HEK293 (cell line): ENCODE measurements around the gene ANKRD13A.

Experiments used
- CTCF ChIP-seq: fragments of 450-650 bp; formaldehyde crosslinking; IDR thresholded peaks from 2 replicates; pipeline ENCODE4 v1.5.1; 2016; ENCODE audit warnings: missing biosample characterization, missing genetic modification characterization
- GLI4 ChIP-seq: fragments of 450-650 bp; formaldehyde crosslinking; IDR thresholded peaks from 2 replicates; pipeline ENCODE4 v1.5.1; 2016; ENCODE audit warnings: missing biosample characterization, missing genetic modification characterization
- TCF7L2 ChIP-seq: IDR thresholded peaks from 2 replicates; pipeline ENCODE4 v1.6.1; 2011; ENCODE audit warnings: low read depth, mild to moderate bottlenecking, inconsistent platforms, low read length, moderate library complexity, borderline replicate concordance
- ZNF114 ChIP-seq: fragments of 450-650 bp; formaldehyde crosslinking; IDR thresholded peaks from 2 replicates; pipeline ENCODE4 v1.5.0; 2017; ENCODE audit warnings: missing biosample characterization, missing genetic modification characterization
- ZNF16 ChIP-seq: fragments of 450-650 bp; formaldehyde crosslinking; IDR thresholded peaks from 2 replicates; pipeline ENCODE4 v1.5.1; 2016; ENCODE audit warnings: low read depth, missing biosample characterization, missing genetic modification characterization
- ZNF274 ChIP-seq, 2 experiments: fragments of 200-500 bp in 1 of 2; fragments of 450-650 bp in 1 of 2; sonication (Bioruptor generic) in 1 of 2; formaldehyde crosslinking in 1 of 2; IDR thresholded peaks; 2 replicates each; pipeline versions ENCODE4 v1.5.1 to v1.6.1; 2014 to 2016; ENCODE audit warnings: borderline replicate concordance in 1 of 2, inconsistent platforms in 1 of 2, low read length in 1 of 2, missing biosample characterization in 1 of 2, missing genetic modification characterization in 1 of 2
- ZNF292 ChIP-seq: fragments of 450-650 bp; formaldehyde crosslinking; IDR thresholded peaks from 2 replicates; pipeline ENCODE4 v1.5.1; 2016; ENCODE audit warnings: low read depth, missing biosample characterization, missing genetic modification characterization, borderline replicate concordance
- ZNF324 ChIP-seq: fragments of 450-650 bp; formaldehyde crosslinking; IDR thresholded peaks from 2 replicates; pipeline ENCODE4 v1.5.1; 2016; ENCODE audit warnings: missing biosample characterization, missing genetic modification characterization
- ZNF48 ChIP-seq: fragments of 450-650 bp; formaldehyde crosslinking; IDR thresholded peaks from 2 replicates; pipeline ENCODE4 v1.5.1; 2016; ENCODE audit warnings: missing biosample characterization, missing genetic modification characterization
- ZNF701 ChIP-seq: fragments of 450-650 bp; formaldehyde crosslinking; IDR thresholded peaks from 2 replicates; pipeline ENCODE4 v1.5.1; 2016; ENCODE audit warnings: missing biosample characterization, missing genetic modification characterization
- ZSCAN23 ChIP-seq: fragments of 450-650 bp; formaldehyde crosslinking; IDR thresholded peaks from 2 replicates; pipeline ENCODE4 v1.5.1; 2016; ENCODE audit warnings: missing biosample characterization, missing genetic modification characterization
- TF ChIP-seq, protein P1 (sequence below): fragments of 450-650 bp; formaldehyde crosslinking; IDR thresholded peaks from 2 replicates; pipeline ENCODE4 v1.5.1; 2016; ENCODE audit warnings: missing biosample characterization, missing genetic modification characterization
- TF ChIP-seq, protein P2 (sequence below): fragments of 450-650 bp; formaldehyde crosslinking; IDR thresholded peaks from 2 replicates; pipeline ENCODE4 v1.5.1; 2017; ENCODE audit warnings: missing biosample characterization, missing genetic modification characterization
- TF ChIP-seq, protein P3 (sequence below): fragments of 450-650 bp; IDR thresholded peaks from 2 replicates; pipeline ENCODE4 v1.5.1; 2018; ENCODE audit warnings: missing biosample characterization, missing genetic modification characterization

DNA sequence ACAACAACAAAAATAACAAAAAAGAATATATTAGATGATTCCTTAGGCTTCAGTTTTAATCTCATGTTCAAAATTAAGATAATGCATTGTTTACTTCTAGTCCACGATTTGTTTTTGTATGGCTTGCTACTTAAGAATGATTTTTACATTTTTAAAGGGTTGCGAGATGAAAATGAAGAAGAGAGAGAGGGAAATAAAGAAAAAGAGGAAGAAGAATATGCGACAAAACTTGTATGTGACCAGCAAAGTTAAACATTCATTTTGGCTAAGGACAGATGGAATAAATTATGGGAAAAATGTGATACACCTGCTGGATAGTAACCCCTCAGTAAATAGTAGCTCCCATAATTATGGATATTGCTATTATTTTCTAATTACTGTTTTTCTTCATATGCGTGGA lies 1.8 kb upstream of the ANKRD13A start:
- TF ChIP-seq CTCF (tag by site-specific recombination) (no peak), ZNF16 (tag by site-specific recombination) (no peak), ZNF114 (tag by site-specific recombination) (no peak), ZSCAN23 (tag by site-specific recombination) (no peak), ZNF701 (tag by site-specific recombination) (no peak), ZNF324 (no peak), GLI4 (tag by site-specific recombination) (no peak), ZNF274 (IDR thresholded peaks at IDR 0.05; ENCODE audit: low read length) (no peak), ZNF274 (tag by site-specific recombination; IDR thresholded peaks at IDR 0.05; ENCODE audit: borderline replicate concordance) (no peak), ZNF48 (tag by site-specific recombination) (no peak), TCF7L2 (no peak), ZNF292 (no peak)
- TF ChIP-seq, protein P1, sequence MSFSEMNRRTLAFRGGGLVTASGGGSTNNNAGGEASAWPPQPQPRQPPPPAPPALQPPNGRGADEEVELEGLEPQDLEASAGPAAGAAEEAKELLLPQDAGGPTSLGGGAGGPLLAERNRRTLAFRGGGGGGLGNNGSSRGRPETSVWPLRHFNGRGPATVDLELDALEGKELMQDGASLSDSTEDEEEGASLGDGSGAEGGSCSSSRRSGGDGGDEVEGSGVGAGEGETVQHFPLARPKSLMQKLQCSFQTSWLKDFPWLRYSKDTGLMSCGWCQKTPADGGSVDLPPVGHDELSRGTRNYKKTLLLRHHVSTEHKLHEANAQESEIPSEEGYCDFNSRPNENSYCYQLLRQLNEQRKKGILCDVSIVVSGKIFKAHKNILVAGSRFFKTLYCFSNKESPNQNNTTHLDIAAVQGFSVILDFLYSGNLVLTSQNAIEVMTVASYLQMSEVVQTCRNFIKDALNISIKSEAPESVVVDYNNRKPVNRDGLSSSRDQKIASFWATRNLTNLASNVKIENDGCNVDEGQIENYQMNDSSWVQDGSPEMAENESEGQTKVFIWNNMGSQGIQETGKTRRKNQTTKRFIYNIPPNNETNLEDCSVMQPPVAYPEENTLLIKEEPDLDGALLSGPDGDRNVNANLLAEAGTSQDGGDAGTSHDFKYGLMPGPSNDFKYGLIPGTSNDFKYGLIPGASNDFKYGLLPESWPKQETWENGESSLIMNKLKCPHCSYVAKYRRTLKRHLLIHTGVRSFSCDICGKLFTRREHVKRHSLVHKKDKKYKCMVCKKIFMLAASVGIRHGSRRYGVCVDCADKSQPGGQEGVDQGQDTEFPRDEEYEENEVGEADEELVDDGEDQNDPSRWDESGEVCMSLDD (tag by site-specific recombination): no peak
- TF ChIP-seq, protein P2, sequence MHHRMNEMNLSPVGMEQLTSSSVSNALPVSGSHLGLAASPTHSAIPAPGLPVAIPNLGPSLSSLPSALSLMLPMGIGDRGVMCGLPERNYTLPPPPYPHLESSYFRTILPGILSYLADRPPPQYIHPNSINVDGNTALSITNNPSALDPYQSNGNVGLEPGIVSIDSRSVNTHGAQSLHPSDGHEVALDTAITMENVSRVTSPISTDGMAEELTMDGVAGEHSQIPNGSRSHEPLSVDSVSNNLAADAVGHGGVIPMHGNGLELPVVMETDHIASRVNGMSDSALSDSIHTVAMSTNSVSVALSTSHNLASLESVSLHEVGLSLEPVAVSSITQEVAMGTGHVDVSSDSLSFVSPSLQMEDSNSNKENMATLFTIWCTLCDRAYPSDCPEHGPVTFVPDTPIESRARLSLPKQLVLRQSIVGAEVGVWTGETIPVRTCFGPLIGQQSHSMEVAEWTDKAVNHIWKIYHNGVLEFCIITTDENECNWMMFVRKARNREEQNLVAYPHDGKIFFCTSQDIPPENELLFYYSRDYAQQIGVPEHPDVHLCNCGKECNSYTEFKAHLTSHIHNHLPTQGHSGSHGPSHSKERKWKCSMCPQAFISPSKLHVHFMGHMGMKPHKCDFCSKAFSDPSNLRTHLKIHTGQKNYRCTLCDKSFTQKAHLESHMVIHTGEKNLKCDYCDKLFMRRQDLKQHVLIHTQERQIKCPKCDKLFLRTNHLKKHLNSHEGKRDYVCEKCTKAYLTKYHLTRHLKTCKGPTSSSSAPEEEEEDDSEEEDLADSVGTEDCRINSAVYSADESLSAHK (tag by site-specific recombination): no peak
- TF ChIP-seq, protein P3, sequence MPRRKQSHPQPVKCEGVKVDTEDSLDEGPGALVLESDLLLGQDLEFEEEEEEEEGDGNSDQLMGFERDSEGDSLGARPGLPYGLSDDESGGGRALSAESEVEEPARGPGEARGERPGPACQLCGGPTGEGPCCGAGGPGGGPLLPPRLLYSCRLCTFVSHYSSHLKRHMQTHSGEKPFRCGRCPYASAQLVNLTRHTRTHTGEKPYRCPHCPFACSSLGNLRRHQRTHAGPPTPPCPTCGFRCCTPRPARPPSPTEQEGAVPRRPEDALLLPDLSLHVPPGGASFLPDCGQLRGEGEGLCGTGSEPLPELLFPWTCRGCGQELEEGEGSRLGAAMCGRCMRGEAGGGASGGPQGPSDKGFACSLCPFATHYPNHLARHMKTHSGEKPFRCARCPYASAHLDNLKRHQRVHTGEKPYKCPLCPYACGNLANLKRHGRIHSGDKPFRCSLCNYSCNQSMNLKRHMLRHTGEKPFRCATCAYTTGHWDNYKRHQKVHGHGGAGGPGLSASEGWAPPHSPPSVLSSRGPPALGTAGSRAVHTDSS (tag by site-specific recombination): no peak
